Panc1 (cell line): ENCODE results near the gene CCR8.

Experiments used
- POLR2AphosphoS5 ChIP-seq: IDR thresholded peaks from 2 replicates; pipeline ENCODE4 v1.6.1; 2012; ENCODE audit warnings: mild to moderate bottlenecking, low read depth, low read length, moderate library complexity
- SIN3A ChIP-seq: IDR thresholded peaks from 2 replicates; pipeline ENCODE4 v1.6.1; 2012; ENCODE audit warnings: low read depth, mild to moderate bottlenecking, low read length, moderate library complexity, borderline replicate concordance; ENCODE audit not compliant: insufficient read depth
- TCF7L2 ChIP-seq: IDR thresholded peaks from 2 replicates; pipeline ENCODE4 v1.6.1; 2011; ENCODE audit warnings: mild to moderate bottlenecking, low read depth, low read length, inconsistent platforms
- TF ChIP-seq, protein P1 (sequence below): fragments of 450-650 bp; IDR thresholded peaks from 2 replicates; pipeline ENCODE4 v1.5.1; 2017; ENCODE audit warnings: mild to moderate bottlenecking

DNA sequence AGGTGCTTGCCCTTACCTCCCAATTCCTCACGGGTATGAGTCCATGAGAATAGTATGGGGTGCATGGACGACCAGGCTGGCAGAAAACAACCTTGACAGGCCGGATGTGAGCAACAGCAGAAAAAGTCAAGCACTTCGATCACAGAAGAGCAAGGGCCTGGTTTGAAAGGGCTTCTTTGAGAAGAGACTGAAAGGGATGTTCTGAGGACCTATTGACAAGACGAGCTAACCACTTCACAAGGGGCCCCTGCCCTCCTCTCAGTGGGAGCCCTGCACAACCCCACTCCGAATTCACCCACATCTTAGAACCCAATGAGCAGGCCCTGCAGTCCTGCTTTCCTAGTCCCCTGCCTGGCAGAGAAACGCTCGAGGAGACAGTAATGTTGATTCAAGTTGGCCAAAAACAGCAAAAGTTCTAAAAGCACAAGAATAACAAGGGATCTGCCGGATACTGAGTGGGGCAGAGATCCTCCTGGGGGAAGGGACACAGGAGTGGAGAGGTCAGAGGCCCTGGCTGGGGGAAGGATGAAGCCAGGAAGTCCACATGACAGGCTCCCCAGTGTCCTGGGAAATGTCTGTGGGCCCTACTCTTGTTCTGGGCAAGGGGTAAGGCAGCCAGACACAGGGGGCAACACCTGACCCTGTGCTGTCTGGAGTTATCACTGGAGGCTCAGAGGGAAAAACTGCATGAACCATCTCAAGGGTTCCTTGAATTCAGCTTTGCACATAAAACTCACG lies 34.9 kb upstream of the CCR8 start:
- TF ChIP-seq, protein P1, sequence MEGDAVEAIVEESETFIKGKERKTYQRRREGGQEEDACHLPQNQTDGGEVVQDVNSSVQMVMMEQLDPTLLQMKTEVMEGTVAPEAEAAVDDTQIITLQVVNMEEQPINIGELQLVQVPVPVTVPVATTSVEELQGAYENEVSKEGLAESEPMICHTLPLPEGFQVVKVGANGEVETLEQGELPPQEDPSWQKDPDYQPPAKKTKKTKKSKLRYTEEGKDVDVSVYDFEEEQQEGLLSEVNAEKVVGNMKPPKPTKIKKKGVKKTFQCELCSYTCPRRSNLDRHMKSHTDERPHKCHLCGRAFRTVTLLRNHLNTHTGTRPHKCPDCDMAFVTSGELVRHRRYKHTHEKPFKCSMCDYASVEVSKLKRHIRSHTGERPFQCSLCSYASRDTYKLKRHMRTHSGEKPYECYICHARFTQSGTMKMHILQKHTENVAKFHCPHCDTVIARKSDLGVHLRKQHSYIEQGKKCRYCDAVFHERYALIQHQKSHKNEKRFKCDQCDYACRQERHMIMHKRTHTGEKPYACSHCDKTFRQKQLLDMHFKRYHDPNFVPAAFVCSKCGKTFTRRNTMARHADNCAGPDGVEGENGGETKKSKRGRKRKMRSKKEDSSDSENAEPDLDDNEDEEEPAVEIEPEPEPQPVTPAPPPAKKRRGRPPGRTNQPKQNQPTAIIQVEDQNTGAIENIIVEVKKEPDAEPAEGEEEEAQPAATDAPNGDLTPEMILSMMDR, result no peak
- TF ChIP-seq POLR2AphosphoS5, result no peak
- TF ChIP-seq SIN3A, result no peak
- no peak for TF ChIP-seq TCF7L2
